ENCODE data around the gene USP36.
"Not testable (repeated sequence)": the region's sequence is repeated elsewhere in the genome, so short reads cannot be mapped to it uniquely, and the experiment has no call there.

The USP36 gene

DNA sequence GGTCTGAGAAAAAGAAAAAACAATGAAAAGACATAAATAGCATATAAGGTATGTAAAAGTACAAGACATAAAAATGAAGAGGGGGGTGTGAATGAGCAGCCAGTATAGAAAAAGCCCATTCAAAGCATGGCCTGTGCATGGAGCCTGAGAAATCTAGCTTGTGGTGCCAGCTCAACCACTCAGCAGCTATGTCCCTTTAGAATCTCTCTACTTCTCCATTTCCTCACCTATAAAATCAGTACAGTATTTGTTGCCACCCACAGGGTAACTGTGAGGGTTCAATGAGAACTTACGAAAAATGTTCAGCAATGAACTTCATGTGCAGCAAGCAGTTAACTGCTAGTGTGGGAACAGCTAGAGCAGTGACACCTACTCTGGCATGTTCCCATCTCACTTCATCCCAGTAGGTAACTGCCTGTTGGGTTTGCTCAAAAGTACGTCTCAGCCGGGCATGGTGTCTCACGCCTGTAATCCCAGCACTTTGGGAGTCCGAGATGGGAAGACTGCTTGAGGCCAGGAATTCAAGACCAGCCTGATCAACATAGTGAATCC is 73.8 kb downstream of the USP36 start:
- DNase-seq (ENCODE audit: low read depth), result no peak

DNA sequence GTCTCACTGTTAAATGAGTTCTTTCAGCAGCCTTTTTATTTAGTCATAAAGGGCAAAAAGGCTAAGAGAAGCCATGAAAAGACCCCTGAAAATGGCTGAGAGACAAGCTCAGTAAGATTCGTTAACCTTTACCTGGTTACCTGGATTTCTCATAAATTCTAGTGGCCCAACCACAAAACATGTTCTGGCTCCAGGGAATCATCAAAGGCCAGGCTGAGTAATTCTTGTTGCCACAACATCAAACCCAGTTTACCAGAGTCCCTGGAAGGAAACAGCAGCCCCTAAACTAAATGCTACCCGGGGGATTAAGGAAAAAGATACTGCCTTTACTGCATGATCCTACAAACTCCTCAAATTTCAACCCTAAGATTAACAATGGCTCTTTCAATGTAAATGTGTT is 74.4 kb downstream of the USP36 start:
- no peak for DNase-seq (ENCODE audit: low read depth)

DNA sequence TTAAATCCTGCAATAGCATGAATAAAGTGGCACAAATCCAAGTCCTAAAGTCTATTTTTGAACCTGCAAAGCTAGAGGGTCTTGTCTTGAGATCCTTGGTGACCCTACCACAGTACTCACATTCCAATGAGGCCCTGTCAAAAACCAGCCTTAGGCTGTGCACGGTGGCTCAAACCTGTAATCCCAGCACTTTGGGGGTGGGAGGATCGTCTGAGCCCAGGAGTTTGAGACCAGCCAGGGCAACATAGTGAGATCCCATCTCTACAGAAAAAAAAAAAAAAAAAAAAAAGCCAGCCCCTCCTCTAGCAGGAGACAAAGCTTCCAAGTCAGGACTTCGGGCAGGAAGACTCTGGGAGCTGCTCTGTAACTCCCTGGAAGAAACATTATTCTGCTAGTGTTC is 74.8 kb downstream of the USP36 start:
- DNase-seq (ENCODE audit: low read depth), result no peak

DNA sequence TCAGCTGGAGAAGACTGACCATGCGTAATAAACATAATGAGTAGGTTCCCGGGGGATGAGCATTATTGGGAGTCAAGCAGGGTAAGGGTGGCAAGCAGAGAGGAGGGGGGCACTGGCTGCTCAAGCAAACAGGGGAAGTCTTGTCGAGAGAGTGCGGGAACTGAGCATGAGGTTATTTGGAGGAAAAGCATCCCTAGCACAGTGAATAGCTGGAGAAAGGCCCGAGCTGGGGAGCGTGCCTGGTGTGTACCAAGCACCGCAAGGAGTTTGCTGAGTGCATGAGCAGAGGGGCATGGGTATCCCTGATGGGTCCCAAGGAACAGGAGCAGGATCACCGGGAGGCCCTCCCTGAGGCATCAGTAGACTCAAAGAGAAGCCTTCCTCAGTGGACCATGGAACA is 75.7 kb downstream of the USP36 start:
- DNase-seq (ENCODE audit: low read depth), result no peak

DNA sequence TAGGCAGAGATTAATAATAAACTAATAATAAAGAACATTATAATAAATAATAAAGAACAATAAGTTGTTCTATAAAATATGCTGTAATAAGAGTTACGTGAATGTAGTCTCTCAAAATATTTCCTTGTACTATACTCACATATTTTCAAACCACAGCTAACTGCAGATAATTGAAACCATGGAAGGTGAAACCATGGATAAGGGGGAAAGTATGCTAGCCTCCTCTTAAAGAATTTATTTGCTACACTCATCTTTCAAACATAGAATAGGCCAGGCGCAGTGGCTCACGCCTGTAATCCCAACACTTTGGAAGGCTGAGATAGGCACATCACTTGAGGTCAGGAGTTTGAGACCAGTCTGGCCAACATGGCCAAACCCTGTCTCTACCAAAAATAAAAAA is 77.1 kb downstream of the USP36 start:
- peak; percentile 61 for DNase-seq (ENCODE audit: low read depth)

DNA sequence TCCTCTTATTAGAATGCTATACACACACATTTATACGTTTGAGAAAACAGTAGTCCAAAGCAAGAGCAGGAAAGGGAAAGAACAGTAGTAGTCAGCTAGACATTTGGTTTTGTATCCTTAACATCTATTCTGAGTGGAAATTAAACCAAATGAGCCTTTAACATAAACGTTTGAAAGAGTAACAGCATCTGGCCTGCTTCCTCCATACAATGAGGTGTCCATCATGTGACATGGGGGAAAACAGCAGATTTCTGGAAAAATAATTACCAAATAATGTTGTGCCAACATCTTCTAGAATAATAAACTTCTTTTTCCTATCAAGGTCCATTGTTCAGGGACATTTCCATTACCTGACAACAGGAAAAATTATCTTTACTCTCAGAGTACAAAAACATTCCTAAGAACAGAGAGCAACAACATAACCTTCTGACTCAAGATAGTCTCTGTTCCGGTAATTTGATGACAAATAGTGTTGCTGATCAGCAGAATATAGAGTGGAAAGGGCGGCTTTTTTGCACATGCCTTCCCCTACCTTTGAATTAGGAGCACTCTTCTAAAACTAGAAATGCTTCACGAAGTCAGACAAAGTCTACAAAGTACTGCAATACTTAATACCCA is 78.7 kb downstream of the USP36 start:
- DNase-seq (ENCODE audit: low read depth), result no peak

DNA sequence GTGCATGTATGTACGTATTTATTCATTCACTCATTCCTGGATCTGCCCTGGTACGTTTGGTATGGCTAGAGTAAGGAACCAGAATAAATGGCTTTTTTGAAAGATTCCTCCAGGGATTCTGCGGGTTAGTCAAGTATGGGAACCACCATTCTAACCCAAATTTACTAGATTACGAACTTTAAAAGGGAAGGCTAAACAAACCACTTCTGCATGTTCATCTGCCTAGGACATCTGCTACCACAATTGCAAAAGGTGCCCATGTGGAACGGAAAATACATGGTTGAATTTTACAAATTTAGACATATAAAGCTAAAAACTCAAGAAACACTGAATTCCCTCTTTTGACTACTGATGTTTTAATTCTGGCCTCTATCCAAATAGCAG is 80.7 kb downstream of the USP36 start:
- no peak for DNase-seq (ENCODE audit: low read depth)

DNA sequence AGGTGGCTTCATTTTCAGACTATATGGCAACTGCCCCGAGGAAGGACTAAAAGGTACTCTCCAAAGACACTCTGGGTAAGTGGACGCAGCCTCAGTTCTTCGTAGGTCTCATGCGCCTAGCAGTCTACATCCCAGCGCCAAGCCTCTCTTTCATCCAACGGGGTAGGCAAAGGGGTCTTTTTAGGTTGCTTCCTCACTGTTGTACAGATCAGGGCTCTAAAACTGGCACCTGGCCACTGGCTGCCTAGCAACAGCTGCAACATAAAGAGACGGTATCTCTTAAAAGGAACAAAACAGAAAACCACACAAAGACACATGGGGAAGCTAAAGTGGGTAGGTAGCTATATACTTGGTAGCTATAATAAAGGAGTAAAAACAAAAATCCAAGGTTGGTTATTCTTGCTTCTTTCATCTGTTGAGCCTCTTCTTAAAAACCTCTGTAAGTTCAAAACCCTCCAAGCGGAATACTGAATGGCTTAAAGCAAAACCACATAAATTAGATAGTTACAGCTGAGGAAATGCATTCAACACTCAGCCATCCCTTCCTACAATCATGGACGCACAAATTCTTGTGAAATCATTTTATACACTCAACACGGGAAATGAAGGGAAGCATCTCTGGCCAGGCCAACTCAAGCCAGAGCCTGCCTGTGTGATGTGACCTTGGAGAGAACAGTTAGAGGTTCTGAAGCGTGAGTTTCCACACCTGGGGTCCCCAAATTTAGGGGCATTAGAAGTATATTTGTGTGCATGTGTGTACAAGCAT is 81.2 kb downstream of the USP36 start:
- peak; percentile 83 for DNase-seq (ENCODE audit: low read depth)

DNA sequence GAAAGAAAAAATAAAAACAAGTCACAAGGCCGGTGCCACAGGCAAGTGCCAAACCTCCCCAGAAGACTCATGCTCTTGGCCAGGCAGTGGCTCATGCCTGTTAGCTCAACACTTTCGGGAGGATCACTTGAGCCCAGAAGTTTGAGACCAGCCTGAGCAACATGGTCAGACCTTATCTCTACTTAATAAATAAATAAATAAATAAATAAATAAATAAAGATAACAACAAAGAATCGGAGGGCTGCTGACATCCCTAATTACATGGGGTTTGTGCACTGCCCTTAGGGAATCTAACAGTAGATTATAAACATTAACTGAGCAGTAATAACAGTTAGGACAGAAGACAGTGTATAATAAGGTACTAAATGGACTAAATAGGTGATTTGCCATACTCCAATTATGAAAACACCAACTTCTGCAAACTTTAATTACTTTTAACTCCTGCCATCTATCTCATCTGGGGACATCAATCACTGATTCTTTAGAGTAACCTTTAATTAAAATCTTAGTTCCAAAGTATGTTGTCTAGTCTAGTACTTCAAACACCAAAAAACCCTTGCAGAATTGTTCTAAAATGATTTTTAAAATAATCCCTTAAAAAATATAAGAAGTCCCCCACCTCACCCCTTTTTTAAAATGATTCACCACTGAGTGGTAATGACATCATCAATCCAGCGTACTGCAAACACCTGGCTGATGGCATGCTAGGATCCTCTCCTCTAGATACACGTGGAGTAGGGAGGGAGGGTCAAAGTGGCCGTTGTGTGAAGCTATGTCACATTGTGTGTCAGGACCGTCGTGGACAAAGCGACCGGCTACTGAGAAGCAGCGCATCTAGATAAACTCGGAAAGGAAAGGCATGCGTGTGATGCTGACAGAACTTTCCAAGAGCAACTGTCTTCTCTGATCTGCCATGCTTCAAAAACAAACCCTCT is 87.0 kb downstream of the USP36 start:
- DNase-seq (ENCODE audit: low read depth), result no peak

DNA sequence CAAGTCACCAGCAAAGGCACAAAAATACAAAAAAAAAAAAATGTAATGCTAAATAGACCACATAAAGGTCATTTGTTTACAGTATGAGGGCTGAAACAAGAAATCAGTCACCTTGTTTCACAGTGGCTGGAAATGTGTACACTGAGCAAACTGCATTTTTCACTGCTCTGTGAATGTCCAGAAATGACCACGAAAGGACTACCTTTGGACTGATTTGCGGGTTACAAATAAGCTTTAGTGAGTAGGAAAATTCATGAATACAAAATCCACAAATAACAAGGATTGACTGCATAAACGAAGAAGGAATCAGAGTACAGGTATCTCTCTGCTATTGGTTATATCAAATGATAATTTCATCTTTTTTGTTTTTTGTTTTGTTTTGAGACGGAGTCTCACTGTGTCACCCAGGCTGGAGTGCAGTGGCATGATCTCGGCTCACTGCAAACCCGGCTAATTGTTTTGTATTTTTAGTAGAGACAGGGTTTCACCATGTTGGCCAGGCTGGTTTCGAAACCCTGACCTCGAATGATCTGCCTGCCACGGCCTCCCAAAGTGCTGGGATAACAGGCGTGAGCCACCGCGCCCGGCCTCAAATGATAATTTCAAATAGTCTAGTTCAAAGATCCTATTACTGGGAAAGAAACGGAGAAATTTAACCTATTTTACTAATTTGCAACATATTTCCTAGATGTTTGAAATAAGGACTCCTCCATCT is 89.0 kb downstream of the USP36 start:
- no peak for DNase-seq (ENCODE audit: low read depth)

DNA sequence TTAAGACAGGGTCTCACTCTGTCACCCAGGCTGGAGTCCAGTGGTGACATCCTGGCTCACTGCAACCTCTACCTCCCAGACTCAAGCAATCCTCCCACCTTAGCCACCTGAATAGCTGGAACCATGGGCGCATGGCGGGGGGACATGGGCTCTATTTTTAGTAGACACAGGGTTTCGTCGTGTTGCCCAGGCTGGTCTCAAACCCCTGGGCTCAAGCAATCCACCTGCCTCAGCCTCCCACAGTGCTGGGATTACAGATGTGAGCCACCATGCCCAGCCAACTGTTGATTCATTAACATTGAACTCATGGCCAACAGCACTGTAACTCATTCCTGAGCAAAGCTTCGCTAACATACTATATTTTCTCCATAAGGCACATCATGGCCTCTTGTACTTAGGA is 89.6 kb downstream of the USP36 start:
- not testable (repeated sequence) for DNase-seq (ENCODE audit: low read depth)

DNA sequence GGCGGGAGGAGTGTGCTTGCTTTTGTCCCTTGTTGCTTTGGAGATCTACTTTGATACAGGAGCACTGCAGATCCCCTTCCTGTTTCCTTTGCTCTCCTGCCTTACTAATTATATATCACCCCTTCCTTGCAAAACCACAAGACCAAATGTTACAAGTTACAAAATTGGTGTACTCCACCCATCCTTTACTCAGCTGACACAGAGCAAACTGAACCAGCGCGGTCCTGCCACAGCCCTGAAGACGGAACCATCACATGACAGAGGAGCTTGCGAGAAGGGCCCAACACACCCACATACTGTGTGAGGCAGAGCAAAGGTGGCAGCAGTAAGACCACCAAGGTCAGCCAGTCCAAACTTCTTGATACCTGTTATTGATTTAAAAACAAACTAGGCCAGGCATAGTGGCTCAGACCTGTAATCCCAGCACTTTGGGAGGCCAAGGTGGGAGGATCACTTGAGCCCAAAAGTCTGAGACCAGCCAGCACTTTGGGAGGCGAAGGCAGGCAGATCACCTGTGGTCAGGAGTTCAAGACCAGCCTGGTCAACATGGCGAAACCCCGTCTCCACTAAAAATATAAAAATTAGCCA is 91.8 kb downstream of the USP36 start:
- peak; percentile 39 for DNase-seq (ENCODE audit: low read depth)

DNA sequence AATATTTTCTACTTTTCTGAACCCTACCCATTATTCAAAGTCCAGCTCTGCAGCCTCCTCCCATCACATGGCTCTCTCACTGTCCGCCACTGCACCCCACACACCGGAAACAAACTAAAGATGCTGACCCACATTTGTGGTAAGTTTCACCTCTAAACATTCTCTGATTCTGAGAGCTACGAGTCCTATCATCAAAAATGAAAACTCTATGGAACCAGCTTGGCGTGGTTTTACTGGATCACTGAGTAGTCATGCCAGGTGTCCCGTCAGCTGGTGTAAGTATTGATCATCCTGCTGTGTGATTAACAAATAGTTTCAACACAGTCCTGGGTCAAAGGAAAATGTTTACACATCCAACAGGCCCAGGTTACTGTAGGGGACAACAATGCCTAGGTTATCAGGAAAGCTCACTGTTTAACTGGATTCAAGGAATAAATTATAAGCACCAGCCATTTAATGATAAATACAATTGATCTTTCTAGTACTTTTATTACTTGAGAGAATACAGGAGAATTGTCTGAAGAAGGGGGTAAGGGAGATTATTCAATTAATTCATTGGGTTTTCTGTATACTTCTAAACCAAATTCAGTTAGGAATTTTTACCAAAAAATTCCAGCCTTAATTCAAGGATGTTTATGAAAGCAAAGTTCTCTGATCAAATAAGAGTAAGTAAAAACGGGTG is 92.4 kb downstream of the USP36 start:
- no peak for DNase-seq (ENCODE audit: low read depth)

DNA sequence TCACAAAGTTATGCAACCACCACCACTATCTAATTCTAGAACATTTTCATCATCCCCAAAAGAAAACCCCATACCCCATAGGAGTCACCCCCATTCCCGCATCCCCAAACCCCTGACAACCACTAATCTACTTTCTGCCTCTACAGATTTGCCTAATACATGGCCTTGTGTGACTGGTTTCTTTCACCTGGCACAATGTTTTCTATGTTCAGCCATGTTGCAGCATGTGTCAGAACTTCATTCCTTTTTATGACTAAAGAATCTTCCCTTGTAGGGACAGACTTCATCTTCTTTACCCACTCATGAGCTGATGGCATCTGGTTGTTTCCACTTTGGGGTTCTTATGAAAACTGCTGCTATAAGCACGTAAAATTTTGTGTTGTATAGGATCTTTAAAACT is 93.1 kb downstream of the USP36 start:
- no peak for DNase-seq (ENCODE audit: low read depth)

DNA sequence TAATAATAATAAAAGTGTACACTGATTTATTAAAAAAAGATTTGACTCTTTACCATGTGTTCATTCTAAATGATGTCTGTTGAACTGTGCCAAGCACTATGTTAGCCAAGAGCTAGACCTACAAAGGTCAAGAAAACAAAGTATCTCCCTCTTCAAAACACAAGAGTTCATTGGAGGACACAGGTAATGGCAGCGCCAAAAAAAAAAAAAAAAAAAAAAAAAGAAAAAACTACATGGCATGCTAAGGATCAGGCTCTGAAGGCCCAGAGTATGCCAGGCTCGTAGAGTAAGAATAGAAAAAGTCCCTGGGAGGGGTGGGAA is 93.7 kb downstream of the USP36 start:
- DNase-seq (ENCODE audit: low read depth), result no peak

DNA sequence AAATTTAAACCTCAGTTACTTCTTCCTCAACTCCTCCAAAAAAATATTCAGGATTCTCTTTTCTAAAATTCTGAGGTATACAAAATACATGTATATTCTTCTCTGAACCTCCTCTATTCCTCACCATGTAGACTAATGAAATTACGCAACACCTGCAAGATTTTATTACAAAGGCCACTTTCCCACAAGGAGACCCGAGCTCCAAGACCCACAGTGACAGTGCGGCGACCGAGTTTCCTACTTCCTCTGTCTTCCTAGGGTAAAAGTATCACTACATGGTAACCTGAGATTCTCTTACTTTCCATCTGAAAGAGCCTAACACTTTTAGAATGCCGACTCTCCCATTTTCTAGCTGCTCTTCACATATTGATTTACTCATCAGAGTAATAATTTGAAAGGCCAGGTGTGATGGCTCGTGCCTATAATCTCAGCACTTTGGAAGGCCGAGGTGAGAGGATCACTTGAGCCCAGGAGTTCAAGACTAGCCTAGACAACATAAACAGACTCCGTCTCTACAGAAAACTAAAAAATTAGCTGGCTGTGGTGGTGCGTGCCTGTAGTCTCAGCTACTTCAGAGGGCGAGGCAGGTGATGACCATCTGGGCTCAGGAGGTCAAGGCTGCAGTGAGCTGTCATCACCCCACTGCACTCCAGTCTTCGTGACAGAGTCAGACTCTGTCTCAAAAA is 94.2 kb downstream of the USP36 start:
- DNase-seq (ENCODE audit: low read depth), result no peak

All from iris pigment epithelial cell (primary cell).